Measurements from ENCODE around the gene BDNF. TPM values are rescaled to one million over a fixed set of nuclear protein-coding genes. Genes with fewer than 3 reads are reported as not detected.

BDNF gene
- total RNA-seq, 2 donors from 2014 or later: 0.10 to 0.40 TPM

DNA sequence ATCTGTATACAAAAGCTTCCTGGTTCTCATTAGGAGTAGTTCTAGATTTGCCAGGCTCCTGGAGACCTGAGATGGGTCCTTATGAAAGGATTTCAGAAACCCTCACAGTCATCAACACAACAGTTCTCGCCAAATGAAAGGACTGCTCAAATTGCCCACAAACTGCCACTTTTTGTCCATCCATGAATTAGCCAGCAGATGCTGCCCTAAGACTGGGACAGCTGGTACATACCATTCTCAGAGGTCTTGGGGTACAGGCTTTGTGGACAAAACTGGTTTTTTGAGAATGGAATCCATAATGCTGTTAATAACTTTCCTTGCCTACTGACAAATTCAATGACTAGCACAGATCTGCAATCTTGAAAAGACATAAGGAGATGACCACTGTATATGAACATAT, 23.4 kb upstream of the BDNF start:
- no peak for DNase-seq
- no peak overlapping the region for H3K27ac ChIP-seq
- no peaks in the 10 kb centered on the region for H3K36me3 ChIP-seq
- intact Hi-C loops (cut with DNase I): no loop called here
- H3K4me1 ChIP-seq: no peaks in the 10 kb centered on the region
- no peaks in the 10 kb centered on the region for H3K9me3 ChIP-seq
- TF ChIP-seq, protein P1, sequence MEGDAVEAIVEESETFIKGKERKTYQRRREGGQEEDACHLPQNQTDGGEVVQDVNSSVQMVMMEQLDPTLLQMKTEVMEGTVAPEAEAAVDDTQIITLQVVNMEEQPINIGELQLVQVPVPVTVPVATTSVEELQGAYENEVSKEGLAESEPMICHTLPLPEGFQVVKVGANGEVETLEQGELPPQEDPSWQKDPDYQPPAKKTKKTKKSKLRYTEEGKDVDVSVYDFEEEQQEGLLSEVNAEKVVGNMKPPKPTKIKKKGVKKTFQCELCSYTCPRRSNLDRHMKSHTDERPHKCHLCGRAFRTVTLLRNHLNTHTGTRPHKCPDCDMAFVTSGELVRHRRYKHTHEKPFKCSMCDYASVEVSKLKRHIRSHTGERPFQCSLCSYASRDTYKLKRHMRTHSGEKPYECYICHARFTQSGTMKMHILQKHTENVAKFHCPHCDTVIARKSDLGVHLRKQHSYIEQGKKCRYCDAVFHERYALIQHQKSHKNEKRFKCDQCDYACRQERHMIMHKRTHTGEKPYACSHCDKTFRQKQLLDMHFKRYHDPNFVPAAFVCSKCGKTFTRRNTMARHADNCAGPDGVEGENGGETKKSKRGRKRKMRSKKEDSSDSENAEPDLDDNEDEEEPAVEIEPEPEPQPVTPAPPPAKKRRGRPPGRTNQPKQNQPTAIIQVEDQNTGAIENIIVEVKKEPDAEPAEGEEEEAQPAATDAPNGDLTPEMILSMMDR (IDR thresholded peaks at IDR 0.05): no peak
- peaks cover 56% of the 10 kb centered on the region for H3K27me3 ChIP-seq
- no peak overlapping the region for H3K4me3 ChIP-seq
- no peak overlapping the region for H3K9ac ChIP-seq (ENCODE audit: low read depth in 2 of 2, low read length in 2 of 2)

DNA sequence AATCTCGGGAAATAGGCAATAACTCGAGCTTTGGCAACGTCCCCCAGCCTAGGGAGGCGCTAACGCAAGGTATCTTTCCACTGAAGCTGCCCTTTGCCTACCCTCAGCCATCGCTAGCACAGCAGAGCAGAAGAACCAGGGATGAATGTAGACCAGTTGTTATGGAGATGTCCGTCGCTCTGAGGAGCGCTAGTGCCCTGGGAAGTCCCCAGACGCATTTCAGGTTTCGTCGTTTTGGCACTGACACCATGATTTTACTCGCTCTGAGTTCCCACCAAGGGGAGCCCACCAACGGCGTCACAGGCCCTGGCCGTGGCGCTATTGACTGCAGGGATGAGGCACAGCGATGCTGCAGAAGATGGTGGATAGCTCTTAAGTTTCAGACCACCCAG, 22.7 kb upstream of the BDNF start:
- Histone ChIP-seq H3K36me3 (no peaks in the 10 kb centered on the region), H3K9ac (ENCODE audit: low read depth in 2 of 2, low read length in 2 of 2) (no peak overlapping the region), H3K27ac (no peak overlapping the region), H3K4me1 (no peaks in the 10 kb centered on the region), H3K9me3 (no peaks in the 10 kb centered on the region), H3K4me3 (peak overlapping the region; percentile 30), H3K27me3 (peaks cover 60% of the 10 kb centered on the region)
- no peak for DNase-seq
- TF ChIP-seq, protein P1 (IDR thresholded peaks at IDR 0.05): no peak
- intact Hi-C loops (cut with DNase I): no loop called here

DNA sequence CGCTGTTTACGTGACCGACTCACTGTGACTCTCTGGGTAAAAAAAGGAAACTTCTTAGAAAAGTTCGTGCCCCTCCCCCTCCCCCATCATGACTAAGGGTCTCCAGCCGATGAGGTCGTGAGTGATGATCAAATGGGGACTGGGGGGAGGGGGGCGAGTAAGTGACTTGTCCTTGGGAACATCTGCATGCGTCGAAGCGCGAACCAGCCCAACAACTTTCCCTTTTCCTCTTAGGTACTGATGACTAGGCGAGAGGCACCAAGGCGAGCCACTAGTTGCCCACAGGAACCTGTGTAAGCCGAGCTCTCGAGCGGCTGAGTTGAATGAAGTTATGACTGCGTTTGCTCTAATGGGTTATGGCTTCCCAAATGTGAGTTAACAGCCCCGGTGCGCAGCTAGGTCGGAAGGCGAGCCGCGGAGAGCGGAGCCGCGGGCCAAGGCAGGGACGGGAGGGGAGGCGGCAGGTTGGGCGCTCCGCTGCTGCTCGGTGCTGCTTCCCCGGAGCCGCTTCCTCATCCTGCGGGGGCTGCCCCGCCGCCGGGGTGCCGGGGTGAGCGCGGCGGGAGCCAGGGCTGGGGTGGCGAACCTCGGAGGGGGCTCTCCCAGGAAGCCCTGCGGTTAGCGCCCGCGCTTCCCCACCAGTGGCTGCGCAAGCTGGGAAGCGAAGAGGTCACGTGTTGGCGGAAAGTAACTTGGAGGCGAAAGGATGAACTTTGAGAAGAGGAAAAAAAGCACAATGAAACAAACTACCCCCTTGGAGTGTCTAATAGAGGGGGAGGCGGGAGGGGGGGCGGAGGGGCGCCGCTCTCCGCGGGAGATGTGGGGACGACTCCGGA, 22.1 kb upstream of the BDNF start:
- TF ChIP-seq, protein P1 (IDR thresholded peaks at IDR 0.05): no peak
- no peak for DNase-seq
- no peaks in the 10 kb centered on the region for H3K36me3 ChIP-seq
- H3K27ac ChIP-seq: no peak overlapping the region
- intact Hi-C loops (cut with DNase I): no loop called here
- H3K9me3 ChIP-seq: no peaks in the 10 kb centered on the region
- H3K4me1 ChIP-seq: no peaks in the 10 kb centered on the region
- no peak overlapping the region for H3K9ac ChIP-seq (ENCODE audit: low read depth in 2 of 2, low read length in 2 of 2)
- peaks cover 65% of the 10 kb centered on the region for H3K27me3 ChIP-seq
- peak overlapping the region; percentile 30 for H3K4me3 ChIP-seq

DNA sequence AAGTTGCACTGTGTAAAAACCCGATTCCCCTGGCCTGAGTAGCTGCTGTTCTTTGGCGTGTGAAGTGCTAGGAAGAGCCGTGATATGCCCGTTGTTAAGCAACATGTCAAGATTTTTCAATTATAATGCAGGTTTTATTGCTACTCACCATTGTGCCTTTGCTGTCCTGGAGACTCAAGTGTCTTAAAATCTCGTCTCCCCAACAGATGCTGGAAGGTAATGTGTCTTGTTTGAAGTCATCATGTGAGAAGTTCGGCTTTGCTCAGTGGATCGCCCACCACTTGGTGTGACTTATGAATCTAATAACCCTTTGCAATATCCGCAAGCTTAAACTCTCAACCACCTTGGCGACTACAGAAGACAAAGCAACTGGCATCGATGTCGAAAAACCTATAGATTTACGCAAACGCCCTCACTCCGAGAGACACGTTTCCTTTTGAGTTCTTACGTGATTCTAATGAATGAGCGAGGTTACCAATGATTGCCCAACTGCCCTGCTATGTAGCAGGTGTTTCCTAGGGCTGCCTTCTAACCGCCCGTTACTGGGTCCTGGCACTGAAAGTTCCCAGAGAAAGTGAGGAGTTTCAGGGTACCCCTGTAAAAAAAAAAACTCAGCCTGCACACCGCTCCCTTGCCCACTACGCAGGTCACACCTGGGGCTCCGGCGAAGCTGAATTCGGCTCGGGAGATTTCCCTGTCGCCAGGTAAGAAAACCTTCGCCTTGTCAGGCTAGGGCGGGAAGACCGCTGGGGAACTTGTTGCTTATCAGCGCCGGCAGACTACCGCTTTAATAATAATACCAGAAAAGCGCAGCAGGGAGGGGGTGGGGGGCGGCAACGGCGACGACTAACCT, 21.2 kb upstream of the BDNF start:
- no peak for DNase-seq
- peaks cover 71% of the 10 kb centered on the region for H3K27me3 ChIP-seq
- no peak overlapping the region for H3K4me3 ChIP-seq
- intact Hi-C loops (cut with DNase I): no loop called here
- H3K9ac ChIP-seq (ENCODE audit: low read depth in 2 of 2, low read length in 2 of 2): no peak overlapping the region
- H3K9me3 ChIP-seq: no peaks in the 10 kb centered on the region
- no peaks in the 10 kb centered on the region for H3K36me3 ChIP-seq
- TF ChIP-seq, protein P1 (IDR thresholded peaks at IDR 0.05): no peak
- no peaks in the 10 kb centered on the region for H3K4me1 ChIP-seq
- H3K27ac ChIP-seq: no peak overlapping the region

DNA sequence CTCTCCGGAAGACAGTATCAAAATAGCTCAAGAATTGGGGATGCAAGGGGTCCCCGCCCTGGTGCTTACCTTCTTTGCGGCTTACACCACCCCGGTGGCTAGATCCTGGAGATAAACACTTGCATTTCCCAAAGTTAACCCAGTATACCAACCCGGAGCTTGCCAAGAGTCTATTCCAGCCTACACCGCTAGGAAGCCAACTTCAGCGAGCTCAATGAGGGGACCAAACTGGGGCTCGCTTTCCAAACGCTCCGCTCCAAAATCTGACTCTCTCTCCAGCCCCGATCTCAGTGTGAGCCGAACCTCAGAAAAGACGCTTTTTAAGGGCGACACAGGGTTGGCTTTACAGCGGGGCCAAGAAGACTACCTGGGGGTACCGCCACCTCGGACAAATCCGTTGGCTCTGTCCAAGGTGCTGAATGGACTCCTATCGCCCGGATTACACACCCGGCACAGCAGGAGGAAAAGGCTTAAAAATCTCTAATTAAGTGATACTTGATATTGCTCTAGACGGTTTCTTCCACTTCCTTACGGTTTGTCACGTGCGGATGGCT, 20.1 kb upstream of the BDNF start:
- TF ChIP-seq, protein P1 (IDR thresholded peaks at IDR 0.05): no peak
- H3K36me3 ChIP-seq: no peaks in the 10 kb centered on the region
- H3K4me3 ChIP-seq: no peak overlapping the region
- H3K9me3 ChIP-seq: no peaks in the 10 kb centered on the region
- H3K27me3 ChIP-seq: peaks cover 71% of the 10 kb centered on the region
- H3K4me1 ChIP-seq: no peaks in the 10 kb centered on the region
- peak; percentile 40 for DNase-seq
- intact Hi-C loops (cut with DNase I): no loop called here
- no peak overlapping the region for H3K27ac ChIP-seq
- H3K9ac ChIP-seq (ENCODE audit: low read depth in 2 of 2, low read length in 2 of 2): no peak overlapping the region

All from colonic mucosa (tissue), 4 donors.